GM11168 (cell line): ENCODE measurements around the gene DDX23.

ENCODE experiments used
- in situ Hi-C: fragments of 300-500 bp; cut with MboI; formaldehyde crosslinking; loops from one replicate; pipeline ENCODE4 v1.12.0; 2022; ENCODE audit warnings: low sequenced_read_pairs; ENCODE audit not compliant: unreplicated experiment

The DDX23 gene

DNA sequence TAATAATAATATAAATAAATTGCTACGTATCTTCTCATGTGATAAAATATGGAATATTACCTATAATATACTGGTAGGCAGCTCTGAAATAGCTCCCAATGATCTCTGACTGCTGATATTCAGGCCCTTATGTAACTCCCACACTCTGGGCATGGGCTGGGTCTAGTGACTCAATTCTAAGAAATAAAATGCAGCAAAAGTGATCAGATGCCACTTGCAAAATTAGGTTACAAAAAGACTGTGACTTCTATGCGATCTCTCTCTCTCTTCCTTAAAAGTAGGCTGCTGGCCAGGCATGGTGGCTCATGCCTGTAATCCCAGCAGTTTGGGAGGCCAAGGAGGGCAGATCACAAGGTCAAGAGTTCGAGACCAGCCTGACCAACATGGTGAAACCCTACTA lies 44.0 kb downstream of the DDX23 start:
- in situ Hi-C loops: no loop called here

GRCh38 chr12:48803675-48804074 lies 48.3 kb downstream of the DDX23 start:
- in situ Hi-C loops: no loop called here

- in situ Hi-C loops: no loop called here
Observed at GRCh38 chr12:48800971-48801370, 51.0 kb downstream of the DDX23 start.

DNA sequence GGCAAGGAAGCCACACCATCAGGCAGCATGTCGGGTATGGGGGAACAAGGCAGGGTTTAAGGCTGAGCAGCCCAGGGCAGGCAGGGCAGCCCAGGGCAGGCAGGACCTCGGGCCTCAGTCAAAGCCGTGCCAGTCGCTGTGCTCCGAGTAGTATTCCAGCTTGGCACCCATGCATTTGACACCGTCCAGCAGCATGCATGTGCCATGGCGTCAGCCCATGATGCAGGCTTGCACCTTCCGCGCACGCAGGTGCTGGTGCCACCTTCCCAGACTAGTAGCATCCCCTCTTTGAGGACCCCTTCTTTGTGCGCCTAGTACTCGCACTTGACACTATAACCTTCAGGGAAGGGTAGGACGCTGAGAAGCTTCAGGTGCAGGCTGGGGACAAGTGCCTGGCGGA lies 51.5 kb downstream of the DDX23 start:
- in situ Hi-C loops: no loop called here

- in situ Hi-C loops: loop anchor here (5.0 kb wide), 1 partner anchor 45 kb away; no protein-coding TSS in a partner anchor
Observed at GRCh38 chr12:48796976-48797375, 55.0 kb downstream of the DDX23 start.

- in situ Hi-C loops: loop anchor here (5.0 kb wide), 1 partner anchor 44 kb away; no protein-coding TSS in a partner anchor
Observed at GRCh38 chr12:48795550-48796455, 56.2 kb downstream of the DDX23 start.

DNA sequence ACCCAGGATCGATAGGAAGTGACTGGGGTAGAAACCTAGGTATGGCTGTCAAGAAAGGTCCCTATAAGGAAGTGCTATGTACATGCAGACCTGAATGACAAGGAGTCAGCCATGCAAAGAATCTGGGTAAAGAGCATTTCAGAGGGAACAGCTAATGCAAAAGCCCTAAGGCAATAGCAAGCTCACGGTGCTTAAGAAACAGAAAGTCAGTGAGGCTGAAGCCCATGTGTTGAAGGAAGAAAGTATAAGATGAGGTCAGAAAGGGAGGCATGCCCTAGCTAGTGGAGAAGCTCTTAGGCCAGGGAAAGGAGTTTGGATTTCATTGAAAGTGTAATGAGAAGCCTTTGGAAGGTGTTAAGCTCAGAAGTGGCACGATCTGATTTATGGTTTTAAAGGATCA lies 57.1 kb downstream of the DDX23 start:
- in situ Hi-C loops: loop anchor here (5.0 kb wide), 1 partner anchor 43 kb away; no protein-coding TSS in a partner anchor

- in situ Hi-C loops: no loop called here
Observed at GRCh38 chr12:48793696-48794095, 58.3 kb downstream of the DDX23 start.

DNA sequence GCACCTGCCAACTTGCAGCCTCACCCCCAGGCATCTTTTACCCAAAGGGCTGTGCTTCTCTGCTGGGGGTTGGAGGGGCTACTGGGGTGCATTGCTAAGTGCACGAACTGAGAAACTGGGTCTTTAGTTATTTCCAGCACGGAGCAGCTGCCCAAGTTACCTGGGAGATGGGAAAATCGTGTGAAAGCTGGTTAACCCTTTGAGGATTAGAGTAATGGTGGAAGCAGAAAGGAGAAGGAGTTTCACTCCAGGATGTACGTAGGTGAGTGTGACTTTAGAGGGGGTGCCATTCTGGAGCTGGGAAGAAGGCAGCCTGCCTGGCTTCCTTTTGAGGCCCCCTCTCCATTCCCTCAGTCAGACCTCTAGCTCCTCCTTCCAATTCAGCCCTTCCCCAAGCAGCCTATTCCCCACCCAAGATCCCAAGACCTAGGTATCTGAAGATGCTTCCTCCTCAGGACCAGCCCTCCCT lies 62.1 kb downstream of the DDX23 start:
- in situ Hi-C loops: no loop called here

DNA sequence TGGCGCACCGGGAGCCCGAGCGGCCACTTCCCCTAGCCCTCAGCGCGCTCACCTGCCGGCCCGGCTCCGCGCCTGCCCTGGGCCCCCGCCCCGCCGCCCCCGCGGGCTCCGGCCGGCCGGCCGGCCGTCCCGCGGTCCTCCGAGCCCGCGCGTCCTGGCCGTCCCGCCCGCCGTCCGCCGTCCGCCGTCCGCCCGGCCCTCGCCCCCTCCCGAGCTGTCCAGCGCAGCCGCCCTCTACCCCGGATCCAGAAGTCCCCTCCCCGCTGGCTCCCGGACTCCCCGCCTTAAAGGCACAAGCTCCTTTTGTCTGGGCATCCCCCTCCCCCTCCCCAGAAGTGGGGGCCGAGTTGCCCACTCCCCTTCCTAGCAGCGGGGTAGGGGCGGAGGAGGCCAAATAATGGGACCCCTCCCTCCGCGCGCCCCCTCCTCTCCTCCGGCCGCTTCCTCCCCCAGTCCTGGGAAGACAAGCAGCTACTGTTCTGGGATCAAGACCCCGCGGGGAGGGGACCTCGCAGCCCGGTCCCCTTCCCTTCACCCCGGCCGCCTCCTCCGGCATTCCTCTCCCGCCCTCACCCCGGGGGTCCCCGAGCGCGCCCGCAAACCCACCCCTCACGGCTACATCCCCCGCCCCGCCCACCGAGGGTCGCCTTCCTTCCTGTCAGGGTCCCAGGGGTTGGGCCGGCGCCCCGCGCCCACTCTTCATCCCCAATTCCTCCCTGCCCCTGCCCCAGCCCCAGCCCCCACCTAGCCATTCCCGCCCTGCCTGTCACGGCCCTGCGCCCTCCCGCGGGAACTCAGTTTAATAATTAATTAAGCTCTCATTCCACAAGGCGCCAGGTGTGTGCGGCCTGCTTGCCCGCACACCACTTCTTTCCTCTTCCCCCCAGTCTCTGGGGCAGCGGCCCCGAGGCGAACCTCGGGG lies 62.8 kb downstream of the DDX23 start, which contains the start of gene ADCY6:
ADCY6 (minus strand) TSS at position 236 of the 922 bp plus-strand sequence. CDS start 5,655 bp downstream, outside the sequence.
- in situ Hi-C loops: no loop called here

GRCh38 chr12:48788524-48788853 lies 63.5 kb downstream of the DDX23 start:
- in situ Hi-C loops: no loop called here

DNA sequence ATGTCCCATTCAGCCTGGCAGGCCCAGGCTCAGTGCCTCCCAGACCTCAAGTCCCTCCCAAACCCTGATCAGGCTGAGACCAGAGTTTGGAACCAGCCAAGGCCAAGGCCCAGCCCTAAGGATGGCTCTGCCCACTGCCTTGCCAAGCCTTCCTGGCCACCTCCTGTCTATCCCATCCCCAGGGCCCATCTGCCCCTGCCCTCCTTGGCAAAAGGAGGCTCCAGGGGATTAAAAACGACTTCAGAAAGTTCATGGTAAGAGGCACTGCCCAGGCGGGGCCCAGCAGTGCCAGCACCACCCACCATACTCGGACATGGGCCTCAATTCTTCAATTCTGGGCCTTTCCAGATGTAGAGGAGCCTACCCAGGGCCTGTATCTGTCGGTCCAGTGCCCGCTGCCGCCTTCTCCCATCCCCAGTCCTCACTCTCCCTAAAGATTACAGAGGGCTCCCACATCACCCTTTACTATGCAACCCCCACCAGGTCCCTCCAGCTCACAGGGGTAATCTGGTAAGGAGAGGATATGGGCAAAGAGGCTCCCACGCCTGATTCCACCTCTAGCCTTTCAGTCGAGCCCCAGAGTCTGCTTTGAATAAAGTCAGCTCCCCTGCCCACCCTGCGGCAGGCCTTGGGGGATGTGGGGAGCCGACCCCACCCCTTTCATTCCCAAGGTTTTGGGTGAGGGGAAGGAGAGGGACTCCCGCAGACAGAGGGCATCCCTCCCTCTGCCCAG lies 64.0 kb downstream of the DDX23 start:
- in situ Hi-C loops: no loop called here

DNA sequence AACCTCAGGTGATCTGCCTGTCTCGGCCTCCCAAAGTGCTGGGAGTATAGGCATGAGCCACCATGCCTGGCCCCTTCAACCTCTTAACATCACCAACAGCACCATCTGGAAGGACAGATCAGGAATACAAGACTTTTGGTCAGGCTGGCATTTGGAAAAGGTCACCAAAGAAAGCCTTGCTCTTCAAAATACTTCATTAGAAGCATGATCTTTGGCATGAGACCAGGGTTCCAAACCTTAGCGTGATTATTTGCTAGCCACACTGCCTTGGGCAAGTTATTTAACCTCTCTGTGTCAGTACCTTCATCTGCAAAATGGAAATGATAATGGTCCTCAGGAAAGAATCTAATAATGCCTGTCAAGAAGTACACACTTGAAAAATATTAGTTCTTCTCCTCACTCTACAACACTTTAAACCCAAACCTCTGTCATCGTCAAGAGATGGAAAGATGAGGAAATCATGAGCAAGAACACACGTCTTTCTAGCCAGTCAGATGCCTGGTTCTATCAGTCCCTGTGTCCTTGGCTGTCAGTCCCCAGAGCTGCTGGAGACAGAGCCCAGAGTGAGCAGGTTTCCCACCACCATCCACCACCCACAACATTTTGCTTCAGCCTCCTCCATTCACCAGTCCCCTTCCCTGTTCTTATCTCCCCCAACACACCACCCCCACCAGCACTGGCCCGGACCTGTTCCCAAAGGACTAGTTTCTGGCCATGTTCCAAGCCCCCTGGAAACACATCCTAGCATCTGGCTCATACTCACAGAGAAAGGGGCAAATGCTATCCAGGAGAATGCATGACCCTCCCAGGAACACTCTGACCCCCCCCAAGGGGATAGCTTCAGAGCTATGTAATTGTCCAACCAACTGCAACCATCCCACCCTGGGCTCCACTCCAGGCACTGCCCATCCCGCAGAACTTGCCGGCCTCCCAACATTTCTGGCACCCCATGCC lies 65.1 kb downstream of the DDX23 start:
- in situ Hi-C loops: no loop called here

GRCh38 chr12:48783432-48783831 lies 68.5 kb downstream of the DDX23 start:
- in situ Hi-C loops: no loop called here

DNA sequence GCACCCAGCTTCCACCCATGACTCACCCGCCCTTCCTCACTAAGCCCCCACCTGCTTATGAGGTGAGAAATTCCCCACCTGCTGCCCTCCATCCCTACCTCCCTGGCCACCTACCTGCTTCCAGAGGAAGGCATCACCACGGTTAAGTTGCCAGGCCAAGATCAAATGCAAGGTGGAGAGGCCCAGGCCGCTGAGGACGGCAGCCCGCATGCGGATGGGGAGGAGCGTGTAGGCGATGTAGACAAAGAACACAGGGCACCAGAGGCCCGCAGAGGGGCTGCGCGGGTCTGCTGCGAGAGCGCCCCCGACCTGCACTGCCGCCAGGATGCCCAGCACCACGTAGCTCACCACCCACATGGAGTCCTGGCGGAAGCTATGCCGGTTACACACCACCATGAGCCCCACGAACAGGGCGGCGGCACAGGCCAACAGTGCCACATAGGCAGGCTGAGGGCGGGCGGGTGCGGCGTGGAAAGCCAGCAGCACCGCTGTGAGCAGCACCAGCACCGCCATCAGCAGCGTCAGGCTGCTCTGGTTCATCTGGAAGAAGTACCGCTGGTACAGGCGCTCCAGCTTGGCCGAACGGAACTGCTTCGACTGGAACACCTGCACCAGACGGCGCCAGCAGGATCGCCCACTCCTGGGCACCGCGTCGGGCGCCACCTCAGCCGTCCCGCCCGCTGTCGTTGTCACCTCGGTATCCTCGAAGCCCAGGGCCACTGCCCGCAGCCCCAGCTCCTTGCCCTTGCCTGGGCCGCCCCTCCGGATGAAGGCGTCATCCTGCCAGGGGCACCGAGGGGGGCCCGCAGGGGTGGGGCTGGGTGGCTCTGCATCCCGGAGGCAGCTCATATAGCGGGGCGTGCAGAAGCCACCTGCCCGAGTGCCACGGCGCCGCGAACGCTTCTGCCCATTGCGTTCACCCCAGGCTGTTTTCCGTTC lies 69.2 kb downstream of the DDX23 start:
- in situ Hi-C loops: no loop called here

GRCh38 chr12:48781750-48782456 lies 70.1 kb downstream of the DDX23 start:
- in situ Hi-C loops: no loop called here

GRCh38 chr12:48780381-48781025 lies 71.5 kb downstream of the DDX23 start:
- in situ Hi-C loops: no loop called here
